Mucosa of descending colon (tissue), 3 donors: ENCODE results near the gene HSPA6. TPM values are rescaled to one million over a fixed set of nuclear protein-coding genes. Genes with fewer than 3 reads are reported as not detected.

Experiments used
- ATAC-seq: fragments of 200-7000 bp; cut with Tn5 transposase; one replicate; pipeline ENCODE4 v1.9.1; 2020; ENCODE audit warnings: mild to moderate bottlenecking, moderate library complexity
- DNase-seq, 3 donors: peaks; one replicate each; pipeline ENCODE4 v3.0.0-alpha.2; 2020
- H3K36me3 ChIP-seq: fragments of 200-600 bp; one replicate; pipeline ENCODE4 v1.8.0; 2021; ENCODE audit warnings: low read depth, mild to moderate bottlenecking
- H3K4me1 ChIP-seq: fragments of 200-600 bp; one replicate; pipeline ENCODE4 v1.8.0; 2021; ENCODE audit warnings: low read depth, mild to moderate bottlenecking
- H3K4me3 ChIP-seq: fragments of 200-600 bp; one replicate; pipeline ENCODE4 v1.8.0; 2021; ENCODE audit warnings: mild to moderate bottlenecking
- H3K9me3 ChIP-seq: fragments of 200-600 bp; one replicate; pipeline ENCODE4 v1.8.0; 2021; ENCODE audit warnings: mild to moderate bottlenecking
- CTCF ChIP-seq: fragments of 200-600 bp; IDR thresholded peaks from one replicate; pipeline ENCODE4 v1.8.0; 2022; ENCODE audit warnings: antibody characterized with exemption, mild to moderate bottlenecking
- intact Hi-C, 2 donors: fragments of 100-400 bp; cut with DNase I in 1 of 2; cut with micrococcal nuclease in 1 of 2; formaldehyde crosslinking; loops; one replicate each; pipeline versions ENCODE4 v1.11.0 to v1.11.1; 2022; cut with DNase I, micrococcal nuclease
- total RNA-seq, 3 donors: library from RNA; stranded (reverse); fragmentation: NEBNext Ultra II Directional in 2 of 3; extraction: Animal tissue kit (Norgen Biotek cat#: 25700) in 2 of 3; gene quantifications; one replicate each; pipeline versions ENCODE4 v1.2.1 to v1.2.4, GENCODE V29; 2021 to 2023
- donor health status: DM: no; HTN: no; CAD: no; lungs with moderate emphysema.
- donor health status: DM: no; HTN: no; CAD: no.
- donor health status: DM: no; HTN: yes; CAD: no.

HSPA6 gene
- total RNA-seq, 3 donors from 2014 or later, result 0.61 to 2.0 (median 1.8) TPM

- no peak for TF ChIP-seq CTCF
- H3K4me1 ChIP-seq, result no peaks in the 10 kb centered on the region
- intact Hi-C loops, result no loop called here
- ATAC-seq (no peak), DNase-seq (no peak)
- H3K36me3 ChIP-seq, result no peaks in the 10 kb centered on the region
- no peaks in the 10 kb centered on the region for H3K9me3 ChIP-seq
- H3K4me3 ChIP-seq, result no peak overlapping the region
Observed at GRCh38 chr1:161501234-161501633, 23.1 kb upstream of the HSPA6 start.

DNA sequence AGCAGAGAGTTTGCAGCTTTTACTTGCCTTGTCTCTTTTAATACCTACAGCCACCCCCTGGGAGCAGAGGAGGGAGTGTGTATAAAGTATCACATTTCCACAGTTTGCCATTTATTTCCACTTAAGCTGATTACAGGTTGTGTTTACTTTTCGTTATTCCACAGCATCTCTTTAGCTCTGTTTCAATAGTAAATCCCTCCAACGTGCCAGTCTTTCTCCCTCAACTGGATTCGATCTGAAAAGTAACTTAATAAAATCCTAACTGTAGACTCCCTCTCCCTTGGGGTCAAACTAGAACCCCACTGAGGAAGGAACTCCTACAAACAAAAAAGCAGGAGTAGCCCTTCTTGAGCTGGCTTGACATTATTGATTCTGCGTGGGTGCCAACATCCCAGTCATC lies 22.2 kb upstream of the HSPA6 start:
- Histone ChIP-seq H3K4me1 (no peaks in the 10 kb centered on the region), H3K36me3 (no peaks in the 10 kb centered on the region), H3K9me3 (no peaks in the 10 kb centered on the region), H3K4me3 (no peak overlapping the region)
- ATAC-seq, result no peak
- no peak for TF ChIP-seq CTCF
- DNase-seq, result no peak
- intact Hi-C loops, result no loop called here

GRCh38 chr1:161502641-161503393 lies 21.5 kb upstream of the HSPA6 start:
- no peaks in the 10 kb centered on the region for H3K36me3 ChIP-seq
- no peak overlapping the region for H3K4me3 ChIP-seq
- H3K4me1 ChIP-seq, result no peaks in the 10 kb centered on the region
- no peak for TF ChIP-seq CTCF
- no peak for DNase-seq
- H3K9me3 ChIP-seq, result no peaks in the 10 kb centered on the region
- ATAC-seq, result no peak
- intact Hi-C loops, result no loop called here

- ATAC-seq (no peak), DNase-seq (no peak)
- H3K9me3 ChIP-seq, result no peaks in the 10 kb centered on the region
- no peak overlapping the region for H3K4me3 ChIP-seq
- no peaks in the 10 kb centered on the region for H3K36me3 ChIP-seq
- intact Hi-C loops, result no loop called here
- H3K4me1 ChIP-seq, result no peaks in the 10 kb centered on the region
- TF ChIP-seq CTCF, result no peak
Observed at GRCh38 chr1:161503394-161503748, 21.0 kb upstream of the HSPA6 start.

- no peaks in the 10 kb centered on the region for H3K9me3 ChIP-seq
- no peaks in the 10 kb centered on the region for H3K36me3 ChIP-seq
- H3K4me3 ChIP-seq, result no peak overlapping the region
- no peak for DNase-seq
- H3K4me1 ChIP-seq, result no peaks in the 10 kb centered on the region
- TF ChIP-seq CTCF, result no peak
- intact Hi-C loops, result no loop called here
- ATAC-seq, result no peak
Observed at GRCh38 chr1:161505686-161506085, 18.7 kb upstream of the HSPA6 start.
